Endothelial cell (in vitro differentiated cells): Measurements from ENCODE around the gene USP13. TPM values are rescaled to one million over a fixed set of nuclear protein-coding genes. Genes with fewer than 3 reads are reported as not detected.

ENCODE experiments used
- DNase-seq: peaks from one replicate; pipeline ENCODE4 v3.0.0; 2021; ENCODE audit warnings: low spot score
- H3K27ac Mint-ChIP-seq: one replicate; pipeline ENCODE4 v1.8.0; 2021; ENCODE audit warnings: mixed read lengths, inconsistent platforms; ENCODE audit not compliant: unreplicated experiment
- H3K27me3 Mint-ChIP-seq: one replicate; pipeline ENCODE4 v1.8.0; 2021; ENCODE audit warnings: mild to moderate bottlenecking, moderate library complexity, mixed read lengths, inconsistent platforms; ENCODE audit not compliant: unreplicated experiment
- H3K36me3 Mint-ChIP-seq: one replicate; pipeline ENCODE4 v1.8.0; 2021; ENCODE audit warnings: mild to moderate bottlenecking, low read depth, mixed read lengths, inconsistent platforms; ENCODE audit not compliant: unreplicated experiment
- H3K4me1 Mint-ChIP-seq: one replicate; pipeline ENCODE4 v1.8.0; 2021; ENCODE audit warnings: mild to moderate bottlenecking, mixed read lengths, inconsistent platforms; ENCODE audit not compliant: unreplicated experiment
- H3K4me3 Mint-ChIP-seq: one replicate; pipeline ENCODE4 v1.8.0; 2021; ENCODE audit warnings: mild to moderate bottlenecking, mixed read lengths, inconsistent platforms; ENCODE audit not compliant: unreplicated experiment
- H3K9me3 Mint-ChIP-seq: one replicate; pipeline ENCODE4 v1.8.0; 2021; ENCODE audit warnings: mixed read lengths, inconsistent platforms; ENCODE audit not compliant: unreplicated experiment
- total RNA-seq: library from RNA; stranded (reverse); fragmentation: NEBNext Ultra II Directional; extraction: Animal tissue kit (Norgen Biotek cat#: 25700); gene quantifications from one replicate; pipeline ENCODE4 v1.2.1, GENCODE V29; 2021; ENCODE audit not compliant: unreplicated experiment
- TF ChIP-seq, protein P1 (sequence below): fragments of 200-600 bp; sonication (generic); IDR thresholded peaks from one replicate; pipeline ENCODE4 v1.5.0; 2021; ENCODE audit warnings: antibody characterized with exemption; ENCODE audit not compliant: unreplicated experiment

USP13 gene
- total RNA-seq, 1 donor from 2014 or later: 18.9 TPM

- H3K9me3 Mint-ChIP-seq: no peaks in the 10 kb centered on the region
- DNase-seq: peak; percentile 12
- TF ChIP-seq, protein P1, sequence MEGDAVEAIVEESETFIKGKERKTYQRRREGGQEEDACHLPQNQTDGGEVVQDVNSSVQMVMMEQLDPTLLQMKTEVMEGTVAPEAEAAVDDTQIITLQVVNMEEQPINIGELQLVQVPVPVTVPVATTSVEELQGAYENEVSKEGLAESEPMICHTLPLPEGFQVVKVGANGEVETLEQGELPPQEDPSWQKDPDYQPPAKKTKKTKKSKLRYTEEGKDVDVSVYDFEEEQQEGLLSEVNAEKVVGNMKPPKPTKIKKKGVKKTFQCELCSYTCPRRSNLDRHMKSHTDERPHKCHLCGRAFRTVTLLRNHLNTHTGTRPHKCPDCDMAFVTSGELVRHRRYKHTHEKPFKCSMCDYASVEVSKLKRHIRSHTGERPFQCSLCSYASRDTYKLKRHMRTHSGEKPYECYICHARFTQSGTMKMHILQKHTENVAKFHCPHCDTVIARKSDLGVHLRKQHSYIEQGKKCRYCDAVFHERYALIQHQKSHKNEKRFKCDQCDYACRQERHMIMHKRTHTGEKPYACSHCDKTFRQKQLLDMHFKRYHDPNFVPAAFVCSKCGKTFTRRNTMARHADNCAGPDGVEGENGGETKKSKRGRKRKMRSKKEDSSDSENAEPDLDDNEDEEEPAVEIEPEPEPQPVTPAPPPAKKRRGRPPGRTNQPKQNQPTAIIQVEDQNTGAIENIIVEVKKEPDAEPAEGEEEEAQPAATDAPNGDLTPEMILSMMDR: no peak
- H3K27ac Mint-ChIP-seq: peak overlapping the region; percentile 88
- H3K4me1 Mint-ChIP-seq: peaks cover 26% of the 10 kb centered on the region
- H3K4me3 Mint-ChIP-seq: no peak overlapping the region
- peaks cover 6% of the 10 kb centered on the region for H3K27me3 Mint-ChIP-seq
- H3K36me3 Mint-ChIP-seq: no peaks in the 10 kb centered on the region
Measured at GRCh38 chr3:179713643-179714090, 60.8 kb downstream of the USP13 start.

GRCh38 chr3:179715582-179715981, 62.7 kb downstream of the USP13 start:
- TF ChIP-seq, protein P1: no peak
- H3K9me3 Mint-ChIP-seq: no peaks in the 10 kb centered on the region
- peak overlapping the region; percentile 85 for H3K27ac Mint-ChIP-seq
- H3K36me3 Mint-ChIP-seq: peaks cover 3% of the 10 kb centered on the region
- peaks cover 7% of the 10 kb centered on the region for H3K27me3 Mint-ChIP-seq
- DNase-seq: no peak
- no peak overlapping the region for H3K4me3 Mint-ChIP-seq
- H3K4me1 Mint-ChIP-seq: peaks cover 8% of the 10 kb centered on the region

DNA sequence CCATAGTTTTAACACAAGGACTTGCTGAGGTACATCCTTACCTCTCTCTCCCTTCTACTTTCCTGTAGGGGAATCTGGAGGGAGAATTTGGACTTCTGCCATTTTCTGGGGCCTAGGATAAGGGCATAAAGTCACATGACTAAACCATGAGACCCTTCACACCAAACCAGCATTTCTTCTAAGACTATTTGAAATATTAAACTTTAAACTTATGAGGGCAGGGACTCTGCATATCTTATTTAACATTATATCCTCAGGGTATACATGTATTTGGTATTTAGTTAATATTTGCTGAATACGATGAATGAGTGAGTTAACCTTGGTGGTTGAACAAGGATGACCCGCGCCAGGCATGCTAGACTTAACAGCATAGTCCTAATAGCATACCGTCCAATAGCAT, 63.4 kb downstream of the USP13 start:
- TF ChIP-seq, protein P1: no peak
- Mint-ChIP-seq H3K9me3 (no peaks in the 10 kb centered on the region), H3K36me3 (peaks cover 4% of the 10 kb centered on the region), H3K27ac (no peak overlapping the region), H3K4me3 (no peak overlapping the region), H3K27me3 (peaks cover 7% of the 10 kb centered on the region), H3K4me1 (peaks cover 8% of the 10 kb centered on the region)
- DNase-seq: no peak

DNA sequence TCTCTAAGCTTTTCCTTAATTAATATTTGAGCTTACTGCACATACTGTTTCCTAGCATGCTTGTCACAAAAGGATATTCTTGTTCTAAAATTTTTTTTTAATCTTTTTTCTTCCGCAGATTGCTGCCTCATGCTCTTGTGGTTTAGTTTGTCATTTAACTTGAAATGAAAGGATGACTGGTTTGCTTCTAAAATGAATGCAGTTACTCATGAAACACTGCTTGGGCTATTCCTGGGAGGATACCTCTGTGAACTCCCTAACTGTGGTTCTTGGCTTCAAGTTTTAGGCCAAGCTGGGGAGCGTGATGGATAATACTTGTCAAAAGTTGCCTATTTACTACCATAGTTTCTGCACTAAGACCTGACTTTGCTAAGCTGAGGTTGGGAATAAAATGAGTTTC, 64.0 kb downstream of the USP13 start:
- H3K27me3 Mint-ChIP-seq: peaks cover 7% of the 10 kb centered on the region
- no peak overlapping the region for H3K4me3 Mint-ChIP-seq
- H3K4me1 Mint-ChIP-seq: peaks cover 8% of the 10 kb centered on the region
- TF ChIP-seq, protein P1: no peak
- DNase-seq: no peak
- H3K27ac Mint-ChIP-seq: no peak overlapping the region
- no peaks in the 10 kb centered on the region for H3K9me3 Mint-ChIP-seq
- H3K36me3 Mint-ChIP-seq: peaks cover 9% of the 10 kb centered on the region

GRCh38 chr3:179717219-179717618, 64.4 kb downstream of the USP13 start:
- Mint-ChIP-seq H3K4me1 (peaks cover 8% of the 10 kb centered on the region), H3K27ac (no peak overlapping the region)

More at GRCh38 chr3:179717219-179717618, 64.4 kb downstream of the USP13 start:
- H3K9me3 Mint-ChIP-seq: no peaks in the 10 kb centered on the region
- peaks cover 9% of the 10 kb centered on the region for H3K36me3 Mint-ChIP-seq
- no peak overlapping the region for H3K4me3 Mint-ChIP-seq
- no peak for DNase-seq
- H3K27me3 Mint-ChIP-seq: peaks cover 10% of the 10 kb centered on the region
- TF ChIP-seq, protein P1: no peak
